ENCODE data around the gene CFAP126. TPM values are rescaled to one million over a fixed set of nuclear protein-coding genes. Genes with fewer than 3 reads are reported as not detected.

CFAP126 gene
- total RNA-seq, 4 donors from 2014 or later = not detected

- Histone ChIP-seq H3K36me3 (no peaks in the 10 kb centered on the region), H3K9me3 (no peaks in the 10 kb centered on the region), H3K27ac (peak overlapping the region in 3 of 4 donors; percentile 88 to 96 (median 92)), H3K4me3 (no peak overlapping the region), H3K27me3 (no peaks in the 10 kb centered on the region), H3K4me1 (peaks cover 0 to 17% (median 0%) of the 10 kb centered on the region in 3 donors)
- ATAC-seq = no peak
- WGBS, 2 donors (ENCODE audit: low coverage in 1 of 2) = 90 to 100% methylated on average over 1 to 3 of the region's 3 CpGs
- no peak for TF ChIP-seq EP300 (IDR thresholded peaks at IDR 0.05)
- no peak for TF ChIP-seq POLR2A (IDR thresholded peaks at IDR 0.05)
- no peak for TF ChIP-seq CTCF (IDR thresholded peaks at IDR 0.05)
- no peak for TF ChIP-seq POLR2AphosphoS5 (IDR thresholded peaks at IDR 0.05)
Measured at GRCh38 chr1:161388639-161389038, 21.0 kb upstream of the CFAP126 start.

GRCh38 chr1:161382214-161383019 lies 14.7 kb upstream of the CFAP126 start:
- no peaks in the 10 kb centered on the region for H3K27me3 ChIP-seq
- no peaks in the 10 kb centered on the region for H3K9me3 ChIP-seq
- H3K36me3 ChIP-seq = no peaks in the 10 kb centered on the region
- TF ChIP-seq POLR2A (IDR thresholded peaks at IDR 0.05) (no peak), CTCF (IDR thresholded peaks at IDR 0.05) (peak; percentile 61 to 80 (median 71)), POLR2AphosphoS5 (IDR thresholded peaks at IDR 0.05) (peak; percentile 35)
- peak overlapping the region in 3 of 4 donors; percentile 49 to 62 (median 50) for H3K27ac ChIP-seq
- ATAC-seq = peak; percentile 86
- H3K4me1 ChIP-seq = peaks cover 0 to 18% (median 0%) of the 10 kb centered on the region in 3 donors
- WGBS, 2 donors (ENCODE audit: low coverage in 1 of 2) = 0 to 33% methylated on average over 1 to 3 of the region's 4 CpGs
- no peak overlapping the region for H3K4me3 ChIP-seq

- Histone ChIP-seq H3K36me3 (no peaks in the 10 kb centered on the region), H3K27me3 (no peaks in the 10 kb centered on the region), H3K4me3 (no peak overlapping the region), H3K27ac (peak overlapping the region in 2 of 4 donors; percentile 49 to 62), H3K9me3 (no peaks in the 10 kb centered on the region), H3K4me1 (peaks cover 0 to 18% (median 0%) of the 10 kb centered on the region in 3 donors)
- ATAC-seq = no peak
- 23 to 35% methylated on average over 5 to 6 of the region's 6 CpGs for WGBS, 2 donors (ENCODE audit: low coverage in 1 of 2)
- no peak for TF ChIP-seq CTCF (IDR thresholded peaks at IDR 0.05)
Measured at GRCh38 chr1:161381707-161382106, 14.0 kb upstream of the CFAP126 start.

- TF ChIP-seq POLR2AphosphoS5 (IDR thresholded peaks at IDR 0.05) (no peak), POLR2A (IDR thresholded peaks at IDR 0.05) (no peak), EP300 (IDR thresholded peaks at IDR 0.05) (no peak), CTCF (IDR thresholded peaks at IDR 0.05) (no peak)
- no peak overlapping the region for H3K27ac ChIP-seq
- WGBS, 2 donors (ENCODE audit: low coverage in 1 of 2) = 50% methylated on average over 10 of the region's 18 CpGs; no CpG with 5 or more reads in 1 of the 2 donors
- peaks cover 0 to 18% (median 0%) of the 10 kb centered on the region in 3 donors for H3K4me1 ChIP-seq
- no peaks in the 10 kb centered on the region for H3K9me3 ChIP-seq
- no peak overlapping the region for H3K4me3 ChIP-seq
- H3K27me3 ChIP-seq = no peaks in the 10 kb centered on the region
- ATAC-seq = no peak
- H3K36me3 ChIP-seq = no peaks in the 10 kb centered on the region
Measured at GRCh38 chr1:161379071-161379470, 11.4 kb upstream of the CFAP126 start.

- no peak overlapping the region for H3K27ac ChIP-seq
- no peak for ATAC-seq
- H3K36me3 ChIP-seq = no peaks in the 10 kb centered on the region
- H3K4me1 ChIP-seq = peaks cover 0 to 15% (median 0%) of the 10 kb centered on the region in 3 donors
- WGBS, 2 donors (ENCODE audit: low coverage in 1 of 2) = 60 to 80% methylated on average over 1 to 5 of the region's 5 CpGs
- TF ChIP-seq POLR2AphosphoS5 (IDR thresholded peaks at IDR 0.05) = no peak
- no peak for TF ChIP-seq POLR2A (IDR thresholded peaks at IDR 0.05)
- no peak for TF ChIP-seq CTCF (IDR thresholded peaks at IDR 0.05)
- TF ChIP-seq EP300 (IDR thresholded peaks at IDR 0.05) = no peak
- no peaks in the 10 kb centered on the region for H3K9me3 ChIP-seq
- H3K4me3 ChIP-seq = no peak overlapping the region
- H3K27me3 ChIP-seq = no peaks in the 10 kb centered on the region
Measured at GRCh38 chr1:161378014-161378413, 10.3 kb upstream of the CFAP126 start.
